IMR-90 (cell line): ENCODE data around the gene ANKRD10. TPM values are rescaled to one million over a fixed set of nuclear protein-coding genes. Genes with fewer than 3 reads are reported as not detected.

Experiments used
- ATAC-seq: fragments of 200-7000 bp; cut with Tn5 transposase; 2 replicates; pipeline ENCODE4 v1.9.1; 2020; ENCODE audit warnings: low read depth, mild to moderate bottlenecking, moderate library complexity
- BruUV-seq: library from RNA; stranded (reverse); fragments of 400-500 nt; replicated peaks from 2 replicates; lab custom pipeline; 2021; lab: Mats Ljungman, UMichigan
- CTCF ChIA-PET: fragments of 300-600 bp; formaldehyde crosslinking; extraction: SDS; loops from one replicate; lab custom pipeline; 2021; ENCODE audit warnings: antibody characterized with exemption; lab: Yijun Ruan, JAX
- POLR2A ChIA-PET: fragments of 300-600 bp; sonication (Branson Sonifier 250); formaldehyde crosslinking; loops from one replicate; lab custom pipeline; 2022; ENCODE audit warnings: antibody characterized with exemption; ENCODE audit not compliant: unreplicated experiment; lab: Charles Lee
- DNase-seq: peaks from one replicate; pipeline ENCODE4 v3.0.0; 2013
- H2AFZ ChIP-seq: replicated peaks from 2 replicates; pipeline ENCODE3; 2013; ENCODE audit warnings: low read length, mild to moderate bottlenecking; ENCODE audit not compliant: poor library complexity
- H2AK5ac ChIP-seq: 2 replicates; pipeline ENCODE4 v1.6.1; 2013; ENCODE audit warnings: low read depth, low read length, inconsistent platforms
- H2AK9ac ChIP-seq: replicated peaks from 2 replicates; pipeline ENCODE3; 2013; ENCODE audit warnings: mild to moderate bottlenecking, low read depth, low read length, moderate library complexity; ENCODE audit not compliant: poor library complexity
- H2BK120ac ChIP-seq: 2 replicates; pipeline ENCODE4 v1.6.1; 2013; ENCODE audit warnings: low read depth, low read length, inconsistent platforms
- H2BK15ac ChIP-seq: 3 replicates; pipeline ENCODE4 v1.6.1; 2013; ENCODE audit warnings: low read depth, low read length, inconsistent platforms
- H2BK20ac ChIP-seq: 2 replicates; pipeline ENCODE4 v1.6.1; 2013; ENCODE audit warnings: low read depth, mild to moderate bottlenecking, inconsistent platforms, low read length, moderate library complexity
- H2BK5ac ChIP-seq: 2 replicates; pipeline ENCODE4 v1.6.1; 2013; ENCODE audit warnings: mild to moderate bottlenecking, low read depth, low read length, inconsistent platforms; ENCODE audit not compliant: poor library complexity, severe bottlenecking
- H3K14ac ChIP-seq: replicated peaks from 2 replicates; pipeline ENCODE4 v1.6.1; 2013; ENCODE audit warnings: low read depth, low read length, inconsistent platforms
- H3K18ac ChIP-seq: 2 replicates; pipeline ENCODE4 v1.6.1; 2013; ENCODE audit warnings: low read depth, low read length, control low read depth
- H3K23ac ChIP-seq: 2 replicates; pipeline ENCODE4 v1.6.1; 2013; ENCODE audit warnings: low read depth, low read length, inconsistent platforms
- H3K27ac ChIP-seq: 2 replicates; pipeline ENCODE4 v1.5.1; 2013; ENCODE audit warnings: mild to moderate bottlenecking, control low read depth, low read length; ENCODE audit not compliant: insufficient read depth
- H3K27me3 ChIP-seq: 2 replicates; pipeline ENCODE4 v1.6.1; 2013; ENCODE audit warnings: low read length; ENCODE audit not compliant: control insufficient read depth, insufficient read depth
- H3K36me3 ChIP-seq: 2 replicates; pipeline ENCODE4 v1.6.1; 2013; ENCODE audit warnings: low read length, mixed read lengths; ENCODE audit not compliant: control insufficient read depth, insufficient read depth
- H3K4ac ChIP-seq: 2 replicates; pipeline ENCODE4 v1.6.1; 2013; ENCODE audit warnings: low read depth, low read length, inconsistent platforms
- H3K4me1 ChIP-seq: 2 replicates; pipeline ENCODE4 v1.6.1; 2013; ENCODE audit warnings: low read length, mixed read lengths; ENCODE audit not compliant: control insufficient read depth, insufficient read depth
- H3K4me2 ChIP-seq: 2 replicates; pipeline ENCODE4 v1.6.1; 2013; ENCODE audit warnings: low read depth, mild to moderate bottlenecking, control low read depth, low read length, moderate library complexity
- H3K4me3 ChIP-seq: 2 replicates; pipeline ENCODE4 v1.5.1; 2013; ENCODE audit warnings: low read depth, mild to moderate bottlenecking, control low read depth, low read length, moderate library complexity; ENCODE audit not compliant: insufficient read depth
- H3K56ac ChIP-seq: 2 replicates; pipeline ENCODE4 v1.6.1; 2013; ENCODE audit warnings: low read length, inconsistent platforms; ENCODE audit not compliant: insufficient read depth; ENCODE audit errors: extremely low read depth
- H3K79me1 ChIP-seq, 2 experiments: 2 replicates each; pipeline ENCODE4 v1.6.1; 2013; ENCODE audit warnings: low read length in 2 of 2, inconsistent platforms in 1 of 2, low read depth in 1 of 2
- H3K9ac ChIP-seq: 2 replicates; pipeline ENCODE4 v1.6.1; 2013; ENCODE audit warnings: low read depth, low read length, control low read depth
- H3K9me1 ChIP-seq: 2 replicates; pipeline ENCODE4 v1.6.1; 2013; ENCODE audit warnings: low read length, inconsistent platforms; ENCODE audit not compliant: insufficient read depth
- H3K9me3 ChIP-seq: 2 replicates; pipeline ENCODE4 v1.6.1; 2013; ENCODE audit warnings: low read length; ENCODE audit not compliant: control insufficient read depth, insufficient read depth
- H4K20me1 ChIP-seq: 2 replicates; pipeline ENCODE4 v1.6.1; 2013; ENCODE audit warnings: low read length, inconsistent platforms; ENCODE audit not compliant: insufficient read depth
- H4K5ac ChIP-seq: 2 replicates; pipeline ENCODE4 v1.6.1; 2013; ENCODE audit warnings: mild to moderate bottlenecking, low read depth, low read length, control low read depth
- H4K8ac ChIP-seq, 2 experiments: 2 replicates each; pipeline ENCODE4 v1.6.1; 2013; ENCODE audit warnings: low read depth in 2 of 2, low read length in 2 of 2, control low read depth in 1 of 2, inconsistent platforms in 1 of 2
- H4K91ac ChIP-seq: 2 replicates; pipeline ENCODE4 v1.6.1; 2013; ENCODE audit warnings: low read depth, low read length, inconsistent platforms; ENCODE audit not compliant: insufficient read depth
- CEBPB ChIP-seq: IDR thresholded peaks from 2 replicates; pipeline ENCODE4 v1.6.1; 2012; ENCODE audit warnings: low read depth, low read length, improper control_type of control experiment
- CHD1 ChIP-seq: IDR thresholded peaks from 2 replicates; pipeline ENCODE4 v1.6.1; 2012; ENCODE audit warnings: low read depth, low read length, improper control_type of control experiment
- MAFK ChIP-seq: IDR thresholded peaks from 2 replicates; pipeline ENCODE4 v1.6.1; 2012; ENCODE audit warnings: low read depth, low read length, improper control_type of control experiment
- NFE2L2 ChIP-seq: fragments of 150-350 bp; IDR thresholded peaks from 2 replicates; pipeline ENCODE4 v1.6.1; 2016; ENCODE audit warnings: low read depth, mild to moderate bottlenecking, low read length
- POLR2A ChIP-seq: IDR thresholded peaks from 2 replicates; pipeline ENCODE4 v1.6.1; 2012; ENCODE audit warnings: mild to moderate bottlenecking, low read depth, low read length
- RAD21 ChIP-seq: IDR thresholded peaks from 2 replicates; pipeline ENCODE4 v1.6.1; 2012; ENCODE audit warnings: low read length, improper control_type of control experiment
- RCOR1 ChIP-seq: IDR thresholded peaks from 2 replicates; pipeline ENCODE4 v1.6.1; 2012; ENCODE audit warnings: mild to moderate bottlenecking, low read length, improper control_type of control experiment; ENCODE audit not compliant: insufficient replicate concordance
- RFX5 ChIP-seq: IDR thresholded peaks from 2 replicates; pipeline ENCODE4 v1.8.0; 2012; ENCODE audit warnings: low read depth, mild to moderate bottlenecking, low read length, moderate library complexity
- SMC3 ChIP-seq: fragments of 150-350 bp; IDR thresholded peaks from 2 replicates; pipeline ENCODE4 v1.6.1; 2016; ENCODE audit warnings: low read depth, mild to moderate bottlenecking, antibody characterized with exemption, low read length, moderate library complexity
- WGBS, 2 experiments: methylation state at CpG; one replicate each; pipeline versions ENCODE4 v1.1.5 to v1.1.7; 2013; ENCODE audit warnings: missing lambda C conversion rate in 2 of 2; ENCODE audit not compliant: insufficient read length in 1 of 2; ENCODE audit errors: extremely low coverage in 2 of 2; 5-methylcytosine and 5-hydroxymethylcytosine counted together
- dilution Hi-C: fragments of 300-500 bp; cut with HindIII; formaldehyde crosslinking; loops from one replicate; pipeline ENCODE4 v1.14.3; 2018; ENCODE audit warnings: low sequenced_read_pairs; ENCODE audit not compliant: unreplicated experiment
- in situ Hi-C: fragments of 300-500 bp; cut with MboI; formaldehyde crosslinking; loops from 3 replicates; pipeline ENCODE4 v1.14.3; 2019; ENCODE audit warnings: low sequenced_read_pairs, inconsistent platforms, mixed read lengths
- intact Hi-C: fragments of 100-400 bp; cut with micrococcal nuclease; formaldehyde crosslinking; loops from 2 replicates; pipeline ENCODE4 v1.10.0; 2022
- polyA plus RNA-seq, 3 experiments: library from polyadenylated mRNA; depleted of rRNA; stranded (reverse); fragments of >200 nt; gene quantifications; 2 replicates each; pipeline ENCODE4 v1.2.3, GENCODE V29; 2012; ENCODE audit warnings: low replicate concordance in 1 of 3
- total RNA-seq: library from RNA; depleted of rRNA; stranded (reverse); fragments of >200 nt; gene quantifications from 2 replicates; pipeline ENCODE4 v1.2.3, GENCODE V29; 2012
- TF ChIP-seq, protein P1 (sequence below): conservative IDR thresholded peaks from 2 replicates; pipeline ENCODE4 v1.5.1; 2012; ENCODE audit warnings: mild to moderate bottlenecking, low read depth, low read length, improper control_type of control experiment
- TF ChIP-seq, protein P2 (sequence below): fragments of 150-350 bp; IDR thresholded peaks from 2 replicates; pipeline ENCODE4 v1.6.1; 2016; ENCODE audit warnings: low read depth, mild to moderate bottlenecking, low read length, moderate library complexity, borderline replicate concordance
- TF ChIP-seq, protein P3 (sequence below): fragments of 150-350 bp; IDR thresholded peaks from 2 replicates; pipeline ENCODE4 v1.6.1; 2017; ENCODE audit warnings: mild to moderate bottlenecking, antibody characterized with exemption, low read length, low read depth

ANKRD10 gene
- total and polyA plus RNA-seq, 2 of the 4 experiments (the other 2 are of a cell fraction) = 18.3 to 31.1 TPM

DNA sequence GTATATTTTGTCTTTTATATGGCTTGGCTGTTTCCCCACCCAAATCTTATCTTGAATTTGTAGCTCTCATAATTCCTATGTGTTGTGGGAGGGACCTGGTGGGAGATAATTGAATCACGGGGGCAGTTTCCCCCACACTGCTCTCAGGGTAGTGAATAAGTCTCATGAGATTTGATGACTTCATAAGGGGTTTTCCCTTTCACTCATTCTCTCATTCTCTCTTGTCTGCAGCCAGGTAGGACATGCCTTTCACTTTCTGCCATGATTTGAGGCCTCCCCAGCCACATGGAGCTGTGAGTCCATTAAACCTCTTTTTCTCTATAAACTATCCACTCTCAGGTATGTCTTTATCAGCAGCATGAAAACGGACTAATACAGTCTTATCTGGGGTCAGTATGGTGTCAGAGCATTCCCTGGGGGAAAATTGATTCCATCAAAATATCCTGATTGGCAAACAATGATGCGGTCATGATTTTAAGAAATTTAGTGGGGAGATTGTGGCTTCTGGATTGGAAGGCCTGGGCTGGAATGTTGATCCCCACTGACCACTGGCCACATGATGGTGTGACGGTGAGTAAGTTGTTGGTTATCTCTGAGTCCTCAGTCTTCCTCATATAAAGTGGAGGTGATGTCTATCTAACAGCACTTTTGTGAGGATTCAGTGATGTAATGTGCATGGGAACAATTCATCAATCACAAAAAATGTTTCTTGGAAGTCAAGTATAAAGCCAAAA is 27.5 kb upstream of the ANKRD10 start (continued):
- no peak for TF ChIP-seq RCOR1

- Histone ChIP-seq H4K91ac (no peak overlapping the region), H3K4me3 (no peak overlapping the region), H3K23ac (no peak overlapping the region), H2BK15ac (no peak overlapping the region), H3K27ac (no peak overlapping the region), H2BK5ac (no peak overlapping the region), H3K4ac (no peak overlapping the region), H4K5ac (no peak overlapping the region), H3K79me1 (no peaks in the 10 kb centered on the region), H3K14ac (no peak overlapping the region), H3K9ac (no peak overlapping the region), H4K8ac (no peak overlapping the region), H2AFZ (no peak overlapping the region), H3K27me3 (no peaks in the 10 kb centered on the region), H2AK5ac (no peak overlapping the region), H3K56ac (no peak overlapping the region), H2BK20ac (no peak overlapping the region), H3K4me1 (no peaks in the 10 kb centered on the region), H3K36me3 (no peaks in the 10 kb centered on the region), H3K9me3 (peaks cover 9% of the 10 kb centered on the region), H2AK9ac (no peak overlapping the region), H3K9me1 (no peaks in the 10 kb centered on the region), H2BK120ac (no peak overlapping the region), H3K18ac (no peak overlapping the region), H4K20me1 (no peaks in the 10 kb centered on the region), H3K4me2 (no peak overlapping the region)
- intact Hi-C loops (no loop called here), dilution Hi-C loops (no loop called here), in situ Hi-C loops (no loop called here)
- no CpG with 5 or more reads among the region's 13 CpGs for WGBS, 2 experiments
- DNase-seq (no peak), ATAC-seq (no peak)
- ChIA-PET POLR2A (no interaction called here), CTCF (no interaction called here)
- no TSS peak for BruUV-seq
- TF ChIP-seq CHD1 (no peak), RAD21 (no peak), RFX5 (no peak), POLR2A (no peak), CEBPB (no peak), NFE2L2 (no peak), SMC3 (no peak), MAFK (no peak), RCOR1 (no peak)
- TF ChIP-seq, protein P1, sequence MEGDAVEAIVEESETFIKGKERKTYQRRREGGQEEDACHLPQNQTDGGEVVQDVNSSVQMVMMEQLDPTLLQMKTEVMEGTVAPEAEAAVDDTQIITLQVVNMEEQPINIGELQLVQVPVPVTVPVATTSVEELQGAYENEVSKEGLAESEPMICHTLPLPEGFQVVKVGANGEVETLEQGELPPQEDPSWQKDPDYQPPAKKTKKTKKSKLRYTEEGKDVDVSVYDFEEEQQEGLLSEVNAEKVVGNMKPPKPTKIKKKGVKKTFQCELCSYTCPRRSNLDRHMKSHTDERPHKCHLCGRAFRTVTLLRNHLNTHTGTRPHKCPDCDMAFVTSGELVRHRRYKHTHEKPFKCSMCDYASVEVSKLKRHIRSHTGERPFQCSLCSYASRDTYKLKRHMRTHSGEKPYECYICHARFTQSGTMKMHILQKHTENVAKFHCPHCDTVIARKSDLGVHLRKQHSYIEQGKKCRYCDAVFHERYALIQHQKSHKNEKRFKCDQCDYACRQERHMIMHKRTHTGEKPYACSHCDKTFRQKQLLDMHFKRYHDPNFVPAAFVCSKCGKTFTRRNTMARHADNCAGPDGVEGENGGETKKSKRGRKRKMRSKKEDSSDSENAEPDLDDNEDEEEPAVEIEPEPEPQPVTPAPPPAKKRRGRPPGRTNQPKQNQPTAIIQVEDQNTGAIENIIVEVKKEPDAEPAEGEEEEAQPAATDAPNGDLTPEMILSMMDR = no peak
- TF ChIP-seq, protein P2, sequence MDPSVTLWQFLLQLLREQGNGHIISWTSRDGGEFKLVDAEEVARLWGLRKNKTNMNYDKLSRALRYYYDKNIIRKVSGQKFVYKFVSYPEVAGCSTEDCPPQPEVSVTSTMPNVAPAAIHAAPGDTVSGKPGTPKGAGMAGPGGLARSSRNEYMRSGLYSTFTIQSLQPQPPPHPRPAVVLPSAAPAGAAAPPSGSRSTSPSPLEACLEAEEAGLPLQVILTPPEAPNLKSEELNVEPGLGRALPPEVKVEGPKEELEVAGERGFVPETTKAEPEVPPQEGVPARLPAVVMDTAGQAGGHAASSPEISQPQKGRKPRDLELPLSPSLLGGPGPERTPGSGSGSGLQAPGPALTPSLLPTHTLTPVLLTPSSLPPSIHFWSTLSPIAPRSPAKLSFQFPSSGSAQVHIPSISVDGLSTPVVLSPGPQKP = no peak
- TF ChIP-seq, protein P3, sequence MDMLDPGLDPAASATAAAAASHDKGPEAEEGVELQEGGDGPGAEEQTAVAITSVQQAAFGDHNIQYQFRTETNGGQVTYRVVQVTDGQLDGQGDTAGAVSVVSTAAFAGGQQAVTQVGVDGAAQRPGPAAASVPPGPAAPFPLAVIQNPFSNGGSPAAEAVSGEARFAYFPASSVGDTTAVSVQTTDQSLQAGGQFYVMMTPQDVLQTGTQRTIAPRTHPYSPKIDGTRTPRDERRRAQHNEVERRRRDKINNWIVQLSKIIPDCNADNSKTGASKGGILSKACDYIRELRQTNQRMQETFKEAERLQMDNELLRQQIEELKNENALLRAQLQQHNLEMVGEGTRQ = no peak
Observed at GRCh38 chr13:110938662-110939421, 24.0 kb upstream of the ANKRD10 start.
